OCI-LY1 (cell line): Measurements from ENCODE around the gene HOMEZ.

ENCODE experiments used
- H2AFZ ChIP-seq: fragments of 200-600 bp; sonication (generic), shearing (Covaris generic); 2 replicates; pipeline ENCODE4 v1.6.0; 2014; ENCODE audit warnings: antibody characterized with exemption, mild to moderate bottlenecking, low read length
- H3F3A ChIP-seq: fragments of 200-600 bp; sonication (generic), shearing (Covaris generic); 2 replicates; pipeline ENCODE4 v1.6.0; 2014; ENCODE audit warnings: mild to moderate bottlenecking, antibody characterized with exemption, low read length, moderate library complexity; ENCODE audit not compliant: insufficient read depth
- H3K27ac ChIP-seq: fragments of 200-600 bp; sonication (generic); 2 replicates; pipeline ENCODE4 v1.5.1; 2014; ENCODE audit warnings: low read length, mixed run types, mild to moderate bottlenecking, low read depth; ENCODE audit not compliant: poor library complexity, severe bottlenecking
- H3K27me3 ChIP-seq: fragments of 200-600 bp; sonication (generic); 2 replicates; pipeline ENCODE4 v1.6.0; 2014; ENCODE audit warnings: antibody characterized with exemption, mild to moderate bottlenecking, low read length, moderate library complexity; ENCODE audit not compliant: insufficient read depth
- H3K36me3 ChIP-seq: fragments of 200-600 bp; sonication (generic); 2 replicates; pipeline ENCODE4 v1.6.1; 2014; ENCODE audit warnings: mild to moderate bottlenecking, antibody characterized with exemption, low read length, moderate library complexity, mixed read lengths; ENCODE audit not compliant: insufficient read depth
- H3K4me1 ChIP-seq: fragments of 200-600 bp; sonication (generic); 2 replicates; pipeline ENCODE4 v1.5.1; 2014; ENCODE audit warnings: mild to moderate bottlenecking, low read length, moderate library complexity; ENCODE audit not compliant: insufficient read depth, severe bottlenecking
- H3K4me2 ChIP-seq: fragments of 200-600 bp; sonication (generic), shearing (Covaris generic); 2 replicates; pipeline ENCODE4 v1.6.1; 2014; ENCODE audit warnings: low read length
- H3K4me3 ChIP-seq: fragments of 200-600 bp; sonication (generic); 2 replicates; pipeline ENCODE4 v1.5.1; 2014; ENCODE audit warnings: low read length, low read depth, mild to moderate bottlenecking, mixed read lengths; ENCODE audit not compliant: poor library complexity, severe bottlenecking
- H3K79me2 ChIP-seq: fragments of 200-600 bp; shearing (Covaris generic); 2 replicates; pipeline ENCODE4 v1.6.1; 2016; ENCODE audit warnings: mixed run types, low read length, mixed read lengths; ENCODE audit not compliant: insufficient read depth
- H3K9ac ChIP-seq: fragments of 200-600 bp; sonication (generic), shearing (Covaris generic); 2 replicates; pipeline ENCODE4 v1.6.1; 2014; ENCODE audit warnings: mild to moderate bottlenecking, low read length, mixed read lengths
- H3K9me2 ChIP-seq: fragments of 200-600 bp; sonication (generic), shearing (Covaris generic); 2 replicates; pipeline ENCODE4 v1.6.1; 2014; ENCODE audit warnings: low read depth, mild to moderate bottlenecking, low read length, mixed read lengths
- H3K9me3 ChIP-seq: fragments of 200-600 bp; shearing (Covaris generic); 2 replicates; pipeline ENCODE4 v1.6.1; 2014; ENCODE audit warnings: low read length, mixed read lengths
- H4K20me1 ChIP-seq: fragments of 200-600 bp; sonication (generic), shearing (Covaris generic); 2 replicates; pipeline ENCODE4 v1.6.0; 2016; ENCODE audit warnings: mild to moderate bottlenecking, low read length; ENCODE audit not compliant: insufficient read depth
- EZH2 ChIP-seq: fragments of 200-600 bp; sonication (generic), shearing (Covaris generic); IDR thresholded peaks from 2 replicates; pipeline ENCODE4 v1.8.0; 2017; ENCODE audit warnings: borderline replicate concordance, mixed run types, mild to moderate bottlenecking, antibody characterized with exemption, low read length, moderate library complexity, mixed read lengths
- TF ChIP-seq, protein P1 (sequence below): fragments of 200-600 bp; sonication (generic), shearing (Covaris generic); IDR thresholded peaks from 2 replicates; pipeline ENCODE4 v1.5.1; 2017; ENCODE audit warnings: mild to moderate bottlenecking, antibody characterized with exemption, low read length, moderate library complexity, mixed read lengths

Gene HOMEZ

GRCh38 chr14:23299986-23300686, 14.2 kb upstream of the HOMEZ start:
- H3F3A ChIP-seq: no peaks in the 10 kb centered on the region
- no peaks in the 10 kb centered on the region for H3K27me3 ChIP-seq
- H3K4me2 ChIP-seq: peak overlapping the region; percentile 100
- no peak overlapping the region for H2AFZ ChIP-seq
- peak overlapping the region; percentile 84 for H3K4me3 ChIP-seq
- peak overlapping the region; percentile 73 for H3K27ac ChIP-seq
- peak overlapping the region; percentile 97 for H3K9ac ChIP-seq
- no peaks in the 10 kb centered on the region for H3K9me2 ChIP-seq
- no peaks in the 10 kb centered on the region for H3K79me2 ChIP-seq
- H4K20me1 ChIP-seq: no peaks in the 10 kb centered on the region
- H3K9me3 ChIP-seq: no peaks in the 10 kb centered on the region
- H3K36me3 ChIP-seq: peaks cover 17% of the 10 kb centered on the region; the same call in 1 of the 2 replicates
- TF ChIP-seq, protein P1, sequence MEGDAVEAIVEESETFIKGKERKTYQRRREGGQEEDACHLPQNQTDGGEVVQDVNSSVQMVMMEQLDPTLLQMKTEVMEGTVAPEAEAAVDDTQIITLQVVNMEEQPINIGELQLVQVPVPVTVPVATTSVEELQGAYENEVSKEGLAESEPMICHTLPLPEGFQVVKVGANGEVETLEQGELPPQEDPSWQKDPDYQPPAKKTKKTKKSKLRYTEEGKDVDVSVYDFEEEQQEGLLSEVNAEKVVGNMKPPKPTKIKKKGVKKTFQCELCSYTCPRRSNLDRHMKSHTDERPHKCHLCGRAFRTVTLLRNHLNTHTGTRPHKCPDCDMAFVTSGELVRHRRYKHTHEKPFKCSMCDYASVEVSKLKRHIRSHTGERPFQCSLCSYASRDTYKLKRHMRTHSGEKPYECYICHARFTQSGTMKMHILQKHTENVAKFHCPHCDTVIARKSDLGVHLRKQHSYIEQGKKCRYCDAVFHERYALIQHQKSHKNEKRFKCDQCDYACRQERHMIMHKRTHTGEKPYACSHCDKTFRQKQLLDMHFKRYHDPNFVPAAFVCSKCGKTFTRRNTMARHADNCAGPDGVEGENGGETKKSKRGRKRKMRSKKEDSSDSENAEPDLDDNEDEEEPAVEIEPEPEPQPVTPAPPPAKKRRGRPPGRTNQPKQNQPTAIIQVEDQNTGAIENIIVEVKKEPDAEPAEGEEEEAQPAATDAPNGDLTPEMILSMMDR: no peak
- no peak for TF ChIP-seq EZH2
- H3K4me1 ChIP-seq: peaks cover 25% of the 10 kb centered on the region

DNA sequence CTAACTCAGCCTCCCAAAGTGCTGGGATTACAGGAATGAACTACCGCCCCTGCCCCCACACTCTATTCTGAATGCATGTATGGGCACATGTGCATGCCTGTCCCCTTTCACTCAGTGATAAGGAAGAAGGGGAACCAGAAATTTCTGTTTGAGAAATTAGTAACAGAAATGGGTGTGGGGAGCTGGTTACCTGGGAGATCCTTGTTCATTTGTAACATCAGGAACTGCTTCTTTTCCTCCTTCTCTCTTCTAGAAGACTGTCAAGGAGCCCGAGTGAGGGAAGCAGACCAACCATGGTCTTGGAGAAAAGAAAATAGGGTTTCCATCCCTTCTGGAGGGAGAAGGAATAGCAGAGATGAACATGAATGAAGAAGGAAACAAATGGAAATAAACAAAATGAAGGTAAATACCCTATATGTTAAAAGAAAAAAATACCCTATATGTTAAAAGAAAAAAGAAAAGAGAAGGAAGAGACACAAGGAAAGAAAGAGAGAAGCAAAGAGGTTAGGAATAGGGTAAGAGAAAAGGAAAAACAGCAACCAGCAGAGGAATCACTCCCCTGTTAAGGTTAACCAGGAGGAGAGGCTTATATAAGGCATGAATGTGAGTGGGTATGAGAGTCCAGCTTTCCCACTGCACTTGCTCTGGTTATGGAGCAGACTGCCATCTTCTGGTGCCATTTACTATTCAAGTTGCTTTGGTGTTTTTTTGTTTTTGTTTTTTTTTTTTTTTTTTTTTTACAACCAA, 13.5 kb upstream of the HOMEZ start:
- Histone ChIP-seq H2AFZ (no peak overlapping the region), H3K9me2 (no peaks in the 10 kb centered on the region), H3K4me1 (peaks cover 32% of the 10 kb centered on the region), H3K79me2 (no peaks in the 10 kb centered on the region), H3F3A (no peaks in the 10 kb centered on the region), H3K27ac (no peak overlapping the region), H3K27me3 (no peaks in the 10 kb centered on the region), H3K36me3 (peaks cover 17% of the 10 kb centered on the region; the same call in 1 of the 2 replicates), H4K20me1 (no peaks in the 10 kb centered on the region), H3K9ac (no peak overlapping the region), H3K4me2 (no peak overlapping the region), H3K9me3 (no peaks in the 10 kb centered on the region), H3K4me3 (no peak overlapping the region)
- TF ChIP-seq, protein P1: peak; percentile 32; the same call in 1 of the 2 replicates
- TF ChIP-seq EZH2: no peak

- no peaks in the 10 kb centered on the region for H3K9me2 ChIP-seq
- H3K4me2 ChIP-seq: no peak overlapping the region
- H3K27ac ChIP-seq: no peak overlapping the region
- no peak for TF ChIP-seq EZH2
- TF ChIP-seq, protein P1: no peak
- H3K27me3 ChIP-seq: no peaks in the 10 kb centered on the region; the same call in 1 of the 2 replicates
- H4K20me1 ChIP-seq: no peaks in the 10 kb centered on the region
- no peak overlapping the region for H3K9ac ChIP-seq
- no peaks in the 10 kb centered on the region for H3F3A ChIP-seq
- no peaks in the 10 kb centered on the region for H3K9me3 ChIP-seq
- peaks cover 17% of the 10 kb centered on the region; the same call in 1 of the 2 replicates for H3K36me3 ChIP-seq
- H3K79me2 ChIP-seq: no peaks in the 10 kb centered on the region
- no peak overlapping the region for H3K4me3 ChIP-seq
- no peak overlapping the region for H2AFZ ChIP-seq
- H3K4me1 ChIP-seq: peaks cover 28% of the 10 kb centered on the region
Measured at GRCh38 chr14:23297611-23298277, 11.8 kb upstream of the HOMEZ start.
